Hindlimb muscle (tissue), 1 donor: ENCODE results near the gene CATSPER4. TPM values are rescaled to one million over a fixed set of nuclear protein-coding genes. Genes with fewer than 3 reads are reported as not detected.
"Not testable (repeated sequence)": the region's sequence is repeated elsewhere in the genome, so short reads cannot be mapped to it uniquely, and the experiment has no call there.

Source experiments
- DNase-seq: peaks from one replicate; pipeline ENCODE4 v3.0.0-alpha.2; 2013
- polyA plus RNA-seq: library from polyadenylated mRNA; unstranded; fragments of 120-200 nt; gene quantifications from one replicate; pipeline ENCODE4 v1.2.1, GENCODE V29; 2013; ENCODE audit not compliant: insufficient read length

CATSPER4 gene
- polyA plus RNA-seq, 1 donor = not detected

DNA sequence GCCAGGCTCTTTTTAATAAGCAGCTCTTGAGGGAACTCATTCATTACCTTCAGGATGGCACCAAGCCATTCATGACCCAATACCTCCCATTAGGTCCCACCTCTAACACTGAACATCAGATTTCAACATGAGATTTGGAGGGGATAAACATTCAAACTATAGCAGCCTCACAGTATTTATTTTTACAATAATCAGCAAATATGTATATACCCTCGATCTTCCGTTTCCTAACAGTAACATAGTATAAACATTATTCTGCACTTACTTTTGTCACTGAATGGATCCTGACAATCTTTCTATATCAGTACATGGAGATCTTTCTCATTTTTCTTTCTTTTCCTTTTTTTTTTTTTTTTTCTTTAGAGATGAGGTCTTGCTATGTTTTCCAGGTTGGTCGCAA is 5.4 kb downstream of the CATSPER4 start:
- DNase-seq = no peak

GRCh38 chr1:26197301-26197700 is 6.9 kb downstream of the CATSPER4 start:
- no peak for DNase-seq

DNA sequence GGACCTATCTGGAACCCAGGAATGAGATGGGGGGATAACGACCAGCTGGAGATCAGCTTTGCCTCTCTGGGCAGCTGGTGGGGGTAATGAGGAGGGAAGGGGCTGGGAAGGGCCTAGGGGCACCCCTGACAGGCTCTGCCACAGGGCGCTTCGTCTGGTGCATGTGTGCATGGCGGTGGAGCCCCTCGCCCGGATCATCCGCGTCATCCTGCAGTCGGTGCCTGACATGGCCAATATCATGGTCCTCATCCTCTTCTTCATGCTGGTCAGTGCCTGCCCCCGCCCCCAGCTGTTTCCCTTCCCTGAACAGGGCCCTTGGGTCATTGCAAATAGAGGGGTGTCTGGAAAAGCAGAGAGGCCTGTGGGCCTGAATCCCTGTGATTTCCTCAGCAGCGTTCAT is 7.4 kb downstream of the CATSPER4 start:
- DNase-seq = no peak

GRCh38 chr1:26200413-26200812 is 10.0 kb downstream of the CATSPER4 start:
- DNase-seq = no peak

GRCh38 chr1:26203642-26204318 is 13.4 kb downstream of the CATSPER4 start:
- no peak for DNase-seq

DNA sequence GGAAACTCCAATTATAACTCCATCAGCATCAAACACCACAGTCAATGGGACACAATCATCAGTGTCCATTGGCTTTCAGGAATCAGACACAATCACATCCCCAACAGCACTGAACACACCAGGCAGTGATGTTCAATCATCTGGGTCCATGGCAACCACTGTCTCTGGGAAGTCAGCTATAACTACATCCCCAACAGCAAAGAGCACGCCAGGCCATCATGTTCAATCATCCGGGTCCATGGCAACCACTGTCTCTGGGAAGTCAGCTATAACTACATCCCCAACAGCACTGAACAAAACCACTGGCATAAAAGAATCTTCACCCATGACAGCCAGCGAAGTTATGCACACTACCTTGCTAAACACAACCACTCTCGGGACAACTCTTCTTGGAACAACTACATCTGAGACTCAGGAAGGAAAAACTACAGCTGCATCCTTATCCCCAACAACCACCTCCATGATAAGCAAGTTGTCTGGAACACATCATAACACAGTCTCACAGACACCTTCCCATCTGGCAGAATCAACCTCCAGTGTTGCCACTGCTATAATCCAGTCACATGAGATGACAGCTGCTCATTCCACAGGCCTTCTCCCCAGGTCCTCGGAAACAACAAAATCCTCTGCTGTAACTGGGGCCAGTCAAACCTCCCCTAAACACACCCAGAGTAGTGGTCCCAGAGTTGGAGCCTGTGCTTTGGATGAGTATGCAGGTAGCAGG is 19.9 kb downstream of the CATSPER4 start:
- DNase-seq = no peak

- DNase-seq = no peak
Measured at GRCh38 chr1:26212726-26213125, 22.3 kb downstream of the CATSPER4 start.

DNA sequence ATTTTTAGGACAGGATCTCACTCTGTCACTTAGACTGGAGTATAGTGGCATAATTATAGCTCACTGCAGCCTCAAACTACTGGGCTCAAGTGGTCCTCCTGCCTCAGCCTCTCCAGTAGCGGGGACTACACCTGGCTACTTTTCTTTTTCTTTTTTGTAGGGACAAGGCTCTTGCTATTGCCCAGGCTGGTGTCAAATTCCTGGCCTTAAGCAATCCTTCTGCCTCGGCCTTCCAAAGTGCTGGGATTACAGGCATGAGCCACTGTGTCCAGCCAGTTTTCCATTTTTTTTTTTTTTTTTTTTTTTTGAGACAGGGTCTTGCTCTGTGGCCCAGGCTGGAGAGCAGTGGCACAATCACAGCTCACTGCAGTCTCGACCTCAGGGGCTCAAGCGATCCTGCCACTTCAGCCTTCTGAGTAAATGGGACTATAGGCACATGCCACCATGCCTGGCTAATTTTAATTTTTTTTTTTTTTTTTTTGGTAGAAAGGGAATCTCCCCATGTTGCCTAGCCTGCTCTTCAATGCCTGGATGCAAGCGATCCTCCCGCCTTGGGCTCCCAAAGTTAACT is 23.0 kb downstream of the CATSPER4 start:
- no peak for DNase-seq

- DNase-seq = no peak
Measured at GRCh38 chr1:26215246-26215645, 24.8 kb downstream of the CATSPER4 start.

DNA sequence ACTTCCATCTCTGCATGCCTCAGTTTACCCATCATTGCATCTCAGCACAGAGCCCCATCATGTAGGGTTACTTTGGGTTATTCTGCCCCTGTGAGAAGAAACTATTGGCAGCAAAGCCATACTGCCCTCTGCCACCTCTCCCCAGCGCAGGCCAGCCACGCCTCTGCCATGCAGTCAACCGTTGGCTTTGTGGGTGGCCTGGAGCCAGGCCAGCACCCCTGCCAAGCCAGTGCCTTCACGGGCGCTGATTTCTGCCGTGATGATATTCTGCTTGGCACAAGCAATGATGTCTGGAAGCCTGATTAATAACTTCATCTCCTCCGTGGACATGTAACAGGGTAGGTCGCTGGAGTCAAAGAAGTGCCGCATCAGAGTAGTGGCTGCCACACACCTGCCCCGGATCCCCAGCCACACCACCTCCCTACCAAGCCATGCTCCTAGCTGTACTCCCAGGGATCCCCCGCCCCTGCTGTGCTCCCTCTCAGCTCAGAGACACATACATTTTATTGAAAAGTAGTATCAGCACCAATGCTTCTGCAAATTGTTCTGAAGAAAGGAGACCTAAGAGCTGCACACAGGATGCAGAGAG is 28.6 kb downstream of the CATSPER4 start:
- DNase-seq = no peak

GRCh38 chr1:26220199-26220912 is 30.0 kb downstream of the CATSPER4 start:
- DNase-seq = no peak

DNA sequence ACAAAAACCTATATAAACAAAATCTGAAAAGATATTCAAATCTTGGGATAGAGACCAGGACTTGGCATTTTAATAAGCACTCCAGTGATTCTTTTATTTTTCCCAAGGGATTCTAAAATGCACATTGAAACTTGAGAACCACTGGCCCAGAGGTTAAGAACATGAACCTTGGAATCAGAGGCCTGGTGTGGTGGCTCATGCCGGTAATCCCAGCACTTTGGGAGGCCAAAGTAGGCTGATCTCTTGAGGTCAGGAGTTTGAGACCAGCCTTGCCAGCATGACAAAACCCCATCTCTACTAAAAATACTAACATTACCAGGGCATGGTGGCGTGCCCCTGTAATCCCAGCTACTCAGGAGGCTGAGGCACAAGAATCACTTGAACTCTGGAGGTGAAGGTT is 30.7 kb downstream of the CATSPER4 start:
- no peak for DNase-seq

GRCh38 chr1:26224606-26225005 is 34.2 kb downstream of the CATSPER4 start:
- DNase-seq = no peak

DNA sequence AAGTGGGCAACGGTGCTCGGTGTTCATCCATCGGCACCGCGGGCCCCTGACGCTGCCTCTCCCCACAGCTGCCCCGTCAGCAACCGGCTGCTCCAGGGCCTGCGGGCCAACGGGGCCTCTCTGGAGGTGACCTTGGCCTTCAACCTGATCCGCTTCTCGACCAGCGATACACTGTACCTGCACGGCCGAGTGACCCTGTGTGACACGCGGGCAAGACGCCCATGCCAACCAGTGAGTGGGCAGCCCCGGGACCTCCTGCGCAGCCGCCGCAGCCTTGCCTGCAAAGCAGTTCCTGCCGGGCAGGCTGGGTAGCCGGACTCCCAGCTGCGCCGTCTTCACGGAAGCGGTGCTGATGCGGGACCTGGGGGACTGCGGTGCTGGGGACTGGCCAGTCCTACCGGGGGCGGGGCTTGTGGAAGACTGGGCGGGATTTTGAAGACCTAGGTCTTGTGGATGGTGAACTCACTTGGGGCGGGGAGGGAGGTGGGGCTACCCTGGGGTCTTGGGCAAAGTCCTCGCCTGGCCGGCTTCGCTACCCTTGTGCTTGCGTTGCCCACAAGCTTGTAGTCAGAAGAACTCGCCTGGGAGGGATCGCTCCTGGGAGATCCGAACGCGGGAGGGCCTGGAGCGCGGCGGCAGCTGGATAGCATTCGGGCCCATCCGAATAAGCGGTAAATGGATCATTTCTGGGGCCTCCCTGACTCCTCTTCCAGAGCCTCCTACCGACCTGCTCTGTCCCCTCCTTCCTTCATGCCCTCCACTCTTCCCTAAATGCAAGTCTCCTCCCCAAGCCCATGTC is 34.8 kb downstream of the CATSPER4 start:
- peak; percentile 26 for DNase-seq

DNA sequence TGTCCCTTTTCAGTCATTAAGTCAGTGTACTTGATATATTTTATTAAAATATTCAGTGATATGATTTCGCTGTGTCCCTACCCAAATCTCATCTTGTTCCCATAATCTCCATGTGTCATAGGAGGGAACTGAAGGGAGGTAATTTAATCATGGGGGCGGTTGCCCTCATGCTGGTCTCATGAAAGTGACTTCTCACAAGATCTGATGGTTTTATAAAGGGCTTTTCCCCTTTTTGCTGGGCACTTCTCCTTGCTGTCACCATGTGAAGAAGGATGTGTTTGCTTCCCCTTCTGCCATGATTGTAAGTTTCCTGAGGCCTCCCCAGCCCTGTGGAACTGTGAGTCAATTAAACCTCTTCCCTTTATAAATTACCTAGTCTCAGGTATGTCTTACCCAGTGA is 40.3 kb downstream of the CATSPER4 start:
- not testable (repeated sequence) for DNase-seq

GRCh38 chr1:26233903-26234643 is 43.7 kb downstream of the CATSPER4 start, which contains the start of gene CEP85:
CEP85 (plus strand) TSS chr1:26234200; CDS start chr1:26239784, 5,584 bp downstream.
- peak; percentile 95 for DNase-seq

- DNase-seq = peak; percentile 32
Measured at GRCh38 chr1:26234644-26235370, 44.4 kb downstream of the CATSPER4 start.

DNA sequence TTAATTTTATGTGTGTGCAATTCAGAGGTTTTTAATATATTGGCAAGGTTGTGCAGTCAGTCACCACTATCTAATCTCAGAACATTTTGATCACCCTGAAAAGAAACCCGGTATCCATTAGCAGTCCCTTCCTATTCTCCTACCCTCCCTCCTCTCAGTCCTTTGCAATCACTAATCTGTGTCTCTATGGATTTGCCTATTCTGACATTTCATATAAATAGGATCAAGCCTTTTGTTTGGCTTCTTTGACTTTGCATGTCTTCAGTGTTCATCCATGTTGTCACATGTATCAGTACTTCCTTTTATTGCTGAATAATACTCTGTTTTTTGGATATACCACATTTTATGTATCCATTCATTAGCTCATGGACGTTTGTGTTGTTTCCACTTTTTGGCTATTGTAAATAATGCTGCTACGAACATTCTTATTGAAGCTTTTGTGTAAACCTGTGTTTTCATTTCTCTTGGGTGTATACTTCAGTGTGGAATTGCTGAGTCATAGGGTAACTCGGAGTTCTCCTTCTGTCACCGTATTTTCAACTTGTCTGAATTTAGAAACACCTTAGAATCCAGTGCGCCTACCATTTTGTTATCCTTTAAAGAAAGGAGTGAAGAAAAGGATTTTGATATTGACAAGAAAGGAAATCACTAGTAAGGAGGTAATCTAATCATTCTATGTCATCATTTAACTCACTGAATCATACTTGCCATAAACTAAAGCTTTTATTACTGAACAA is 47.0 kb downstream of the CATSPER4 start:
- DNase-seq = no peak

DNA sequence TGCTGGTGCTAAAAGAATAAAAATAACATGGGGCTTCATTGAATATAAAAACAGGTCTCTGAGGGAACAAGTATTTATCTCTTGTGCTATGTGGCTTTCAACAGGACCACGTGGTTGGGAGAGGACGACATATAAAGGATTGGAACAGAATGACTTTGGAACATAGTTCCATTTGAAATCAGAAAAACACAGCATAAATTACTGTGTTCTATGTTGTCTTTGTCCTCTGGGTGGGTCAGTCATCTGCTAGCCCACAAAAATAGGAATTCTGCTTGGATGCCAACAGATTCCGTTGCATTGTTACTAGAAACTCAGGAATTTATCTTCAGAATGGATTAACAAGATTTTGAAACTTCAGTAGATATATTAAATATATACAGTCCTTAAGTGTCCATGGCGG is 49.5 kb downstream of the CATSPER4 start:
- no peak for DNase-seq
